H1 (cell line): ENCODE measurements around the gene TSEN2.

Experiments
- CTCF ChIP-seq, 3 experiments: IDR thresholded peaks; 1 replicate in 2 of 3; 2 replicates in 1 of 3; pipeline versions ENCODE4 v1.5.1 to v1.6.1; 2011; ENCODE audit warnings: low read length in 3 of 3, mild to moderate bottlenecking in 3 of 3, inconsistent platforms in 2 of 3, low read depth in 1 of 3, moderate library complexity in 1 of 3; ENCODE audit not compliant: insufficient read depth in 1 of 3; ENCODE audit errors: control extremely low read depth in 1 of 3
- RXRA ChIP-seq: IDR thresholded peaks from 2 replicates; pipeline ENCODE4 v1.6.1; 2011; ENCODE audit warnings: low read depth, mild to moderate bottlenecking, low read length, moderate library complexity; ENCODE audit not compliant: insufficient read depth

GRCh38 chr3:12463686-12464085, 20.6 kb upstream of the TSEN2 start:
- no peak for TF ChIP-seq RXRA
- TF ChIP-seq CTCF (IDR thresholded peaks at IDR 0.05; ENCODE audit: control extremely low read depth in 1 of 3, insufficient read depth in 1 of 3, low read depth in 1 of 3, low read length in 3 of 3) = no peak
